Calu3 (cell line): ENCODE measurements around the gene SMIM8. TPM values are rescaled to one million over a fixed set of nuclear protein-coding genes. Genes with fewer than 3 reads are reported as not detected.

Source experiments
- BruUV-seq: library from RNA; stranded (reverse); fragments of 400-500 nt; replicated peaks from 2 replicates; lab custom pipeline; 2021; lab: Mats Ljungman, UMichigan
- CTCF ChIA-PET: fragments of 300-600 bp; sonication (Branson Sonifier 250); formaldehyde crosslinking; loops from one replicate; lab custom pipeline; 2022; ENCODE audit warnings: antibody characterized with exemption; lab: Charles Lee
- DNase-seq: peaks from one replicate; pipeline ENCODE4 v3.0.0; 2022
- H3K27ac Mint-ChIP-seq: one replicate; pipeline ENCODE4 v1.8.0; 2022; ENCODE audit warnings: mixed read lengths; ENCODE audit not compliant: unreplicated experiment
- H3K27me3 Mint-ChIP-seq: one replicate; pipeline ENCODE4 v1.8.0; 2022; ENCODE audit warnings: mixed read lengths; ENCODE audit not compliant: unreplicated experiment
- H3K36me3 Mint-ChIP-seq: one replicate; pipeline ENCODE4 v1.8.0; 2022; ENCODE audit warnings: mild to moderate bottlenecking, moderate library complexity, mixed read lengths; ENCODE audit not compliant: insufficient read depth, unreplicated experiment
- H3K4me1 Mint-ChIP-seq: one replicate; pipeline ENCODE4 v1.8.0; 2022; ENCODE audit warnings: mild to moderate bottlenecking, low read depth, mixed read lengths; ENCODE audit not compliant: unreplicated experiment
- H3K4me3 Mint-ChIP-seq: one replicate; pipeline ENCODE4 v1.8.0; 2022; ENCODE audit warnings: mild to moderate bottlenecking, low read depth, moderate library complexity, mixed read lengths; ENCODE audit not compliant: unreplicated experiment
- H3K9me3 Mint-ChIP-seq: one replicate; pipeline ENCODE4 v1.8.0; 2022; ENCODE audit warnings: low read depth, mixed read lengths; ENCODE audit not compliant: unreplicated experiment
- CTCF ChIP-seq: fragments of 200-600 bp; IDR thresholded peaks from one replicate; pipeline ENCODE4 v1.8.0; 2022; ENCODE audit warnings: antibody characterized with exemption; ENCODE audit not compliant: unreplicated experiment
- intact Hi-C: fragments of 100-400 bp; cut with micrococcal nuclease; formaldehyde crosslinking; loops from one replicate; pipeline ENCODE4 v1.10.0; 2022; ENCODE audit not compliant: unreplicated experiment
- total RNA-seq: library from RNA; stranded (reverse); gene quantifications from 2 replicates; pipeline ENCODE4 v1.2.3, GENCODE V29; 2022

The SMIM8 gene
- total RNA-seq, 1 experiment from 2014 or later: 15.1 TPM

DNA sequence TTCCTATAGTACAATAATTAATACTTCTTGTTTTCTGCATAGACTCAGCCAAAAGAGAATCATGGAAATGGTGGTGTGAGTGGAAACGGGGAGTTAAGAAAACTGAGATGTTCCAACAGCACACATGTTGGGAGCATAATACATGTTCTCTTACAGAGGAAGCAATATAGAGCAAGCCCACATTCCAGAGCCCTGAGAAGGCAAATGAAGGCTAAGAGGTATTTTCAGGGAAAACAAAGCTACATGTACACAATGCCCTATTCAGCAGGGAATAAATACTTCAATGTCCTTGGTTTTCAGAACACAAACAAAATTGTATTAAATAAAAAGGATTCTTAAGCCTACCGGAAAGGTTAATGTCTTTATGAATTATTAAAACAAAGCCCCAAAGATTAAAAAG, 35.1 kb upstream of the SMIM8 start:
- CTCF ChIA-PET: interaction anchor here (0.9 kb wide), 1 partner anchor 10 kb away, joined by 3 read pairs; no protein-coding TSS in a partner anchor
- no peak for DNase-seq
- intact Hi-C loops: no loop called here
- Mint-ChIP-seq H3K36me3 (no peaks in the 10 kb centered on the region), H3K9me3 (peaks cover 3% of the 10 kb centered on the region), H3K4me1 (peaks cover 6% of the 10 kb centered on the region), H3K27ac (no peak overlapping the region), H3K4me3 (no peak overlapping the region), H3K27me3 (peaks cover 36% of the 10 kb centered on the region)
- TF ChIP-seq CTCF: no peak
- BruUV-seq: no TSS peak

- Mint-ChIP-seq H3K27me3 (peaks cover 36% of the 10 kb centered on the region), H3K4me3 (no peak overlapping the region), H3K9me3 (peaks cover 3% of the 10 kb centered on the region), H3K27ac (no peak overlapping the region), H3K4me1 (peaks cover 6% of the 10 kb centered on the region), H3K36me3 (no peaks in the 10 kb centered on the region)
- no peak for TF ChIP-seq CTCF
- no peak for DNase-seq
- BruUV-seq: no TSS peak
- intact Hi-C loops: no loop called here
- CTCF ChIA-PET: interaction anchor here (0.6 kb wide), 1 partner anchor 379 kb away, joined by 4 read pairs; no protein-coding TSS in a partner anchor
Observed at GRCh38 chr6:87289571-87289970, 32.8 kb upstream of the SMIM8 start.

GRCh38 chr6:87291883-87292282, 30.5 kb upstream of the SMIM8 start:
- no peak for DNase-seq
- intact Hi-C loops: loop anchor here (1.0 kb wide), 1 partner anchor 33 kb away; no protein-coding TSS in a partner anchor
- peaks cover 16% of the 10 kb centered on the region for H3K27me3 Mint-ChIP-seq
- CTCF ChIA-PET: no interaction called here
- peaks cover 6% of the 10 kb centered on the region for H3K4me1 Mint-ChIP-seq
- H3K9me3 Mint-ChIP-seq: no peaks in the 10 kb centered on the region
- no TSS peak for BruUV-seq
- no peak overlapping the region for H3K4me3 Mint-ChIP-seq
- H3K27ac Mint-ChIP-seq: no peak overlapping the region
- H3K36me3 Mint-ChIP-seq: no peaks in the 10 kb centered on the region
- no peak for TF ChIP-seq CTCF

DNA sequence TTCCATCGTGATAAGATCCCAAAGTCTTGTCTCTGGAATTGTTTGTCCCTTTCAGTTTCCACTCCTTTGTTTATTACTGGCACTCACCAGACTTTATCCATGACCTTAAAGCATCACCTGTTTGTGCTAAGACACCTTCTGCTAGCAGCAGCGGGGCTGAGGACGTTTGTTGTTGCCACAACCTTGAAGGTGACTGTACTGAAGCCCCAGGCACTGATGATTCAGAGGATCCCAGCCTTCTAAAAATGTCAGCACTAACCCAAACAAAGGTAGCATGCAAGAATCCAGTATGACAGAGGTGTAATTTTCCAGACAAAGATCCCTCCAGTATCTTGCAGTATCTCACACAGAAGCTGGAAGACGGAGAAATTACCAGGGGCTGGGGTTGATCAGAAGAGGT, 28.9 kb upstream of the SMIM8 start:
- peaks cover 6% of the 10 kb centered on the region for H3K4me1 Mint-ChIP-seq
- H3K36me3 Mint-ChIP-seq: no peaks in the 10 kb centered on the region
- H3K9me3 Mint-ChIP-seq: no peaks in the 10 kb centered on the region
- no peak for DNase-seq
- intact Hi-C loops: no loop called here
- CTCF ChIA-PET: no interaction called here
- no peak overlapping the region for H3K4me3 Mint-ChIP-seq
- H3K27ac Mint-ChIP-seq: no peak overlapping the region
- no TSS peak for BruUV-seq
- peaks cover 16% of the 10 kb centered on the region for H3K27me3 Mint-ChIP-seq
- no peak for TF ChIP-seq CTCF
